Activated CD4-positive, alpha-beta T cell treated with anti-CD3 and anti-CD28 coated beads for 24 hours (primary cell): ENCODE measurements around the gene RBKS.

ENCODE experiments used
- DNase-seq, 2 donors: peaks; one replicate each; pipeline ENCODE4 v3.0.0-alpha.2; 2020; ENCODE audit warnings: low read depth in 2 of 2

The RBKS gene

DNA sequence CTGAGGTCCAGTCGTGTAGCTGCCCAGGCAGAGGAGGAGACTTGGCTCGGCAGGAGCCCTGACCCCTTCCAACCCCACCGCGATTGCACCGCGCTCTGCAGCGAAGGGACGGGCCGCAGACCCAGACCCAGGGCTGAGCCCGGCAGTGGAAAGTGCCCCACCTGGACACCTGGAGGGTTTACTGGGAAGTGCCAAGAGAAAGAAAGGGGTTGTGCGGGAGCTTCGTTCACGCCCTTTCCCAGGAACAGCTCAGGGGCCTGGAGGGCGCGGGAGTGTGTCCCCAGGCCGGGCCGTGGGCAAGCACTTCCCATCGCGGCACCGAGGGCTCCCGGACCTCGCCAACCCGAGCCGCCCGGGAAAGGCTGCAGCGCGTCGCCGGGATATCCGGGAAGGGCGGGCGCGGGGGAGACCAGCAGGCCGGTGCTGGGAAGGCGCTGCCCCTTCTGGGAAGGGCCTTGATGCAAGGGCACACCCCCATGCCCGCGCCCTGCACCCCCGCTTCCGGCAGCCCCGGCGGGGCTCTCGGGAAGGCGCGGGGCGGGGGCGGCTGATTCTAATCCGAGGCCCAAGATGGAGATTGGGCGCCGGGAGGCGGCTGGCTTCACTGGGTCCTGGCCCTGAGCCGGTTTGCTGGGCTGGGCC, 154.8 kb downstream of the RBKS start:
- peak; percentile 48 to 65 for DNase-seq

DNA sequence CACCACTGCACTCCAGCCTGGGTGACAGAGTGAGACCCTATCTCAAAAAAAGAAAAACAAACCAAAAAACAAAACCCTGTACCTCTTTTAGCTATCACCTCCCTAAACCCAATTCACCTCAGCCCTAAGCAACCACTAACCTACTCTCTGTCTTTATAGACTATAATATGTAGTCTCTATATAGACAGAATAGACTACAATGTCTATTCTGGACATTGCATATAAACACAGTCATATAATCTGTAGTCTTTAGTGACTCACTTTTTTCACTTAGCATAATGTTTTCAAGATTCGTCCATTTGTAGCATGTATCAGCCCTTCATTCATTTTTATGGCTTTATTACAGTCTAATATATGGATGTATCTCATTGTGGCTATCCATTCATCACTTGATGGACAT, 155.9 kb downstream of the RBKS start:
- DNase-seq: no peak
